Cardiac muscle cell (in vitro differentiated cells and primary cell): ENCODE results near the gene ARHGEF17. TPM values are rescaled to one million over a fixed set of nuclear protein-coding genes. Genes with fewer than 3 reads are reported as not detected.
A peak's percentile ranks its signal among the peaks of the same experiment; 100 is the strongest.

Experiments
- DNase-seq, 2 donors: peaks; one replicate each; pipeline versions ENCODE4 v3.0.0 to v3.0.0-alpha.2; 2010 to 2017; ENCODE audit warnings: low read depth in 1 of 2, low spot score in 1 of 2
- H3K27ac ChIP-seq: fragments of 200-600 bp; sonication (generic); 2 replicates; pipeline ENCODE4 v1.5.1; 2016
- H3K27me3 ChIP-seq: fragments of 200-600 bp; sonication (generic); 2 replicates; pipeline ENCODE4 v1.6.0; 2016; ENCODE audit warnings: control low read depth
- H3K36me3 ChIP-seq: fragments of 200-600 bp; sonication (generic); 2 replicates; pipeline ENCODE4 v1.5.1; 2016; ENCODE audit warnings: control low read depth
- H3K4me1 ChIP-seq: fragments of 200-600 bp; sonication (generic); 2 replicates; pipeline ENCODE4 v1.8.1; 2017; ENCODE audit warnings: low read depth, mild to moderate bottlenecking, mixed run types
- H3K4me3 ChIP-seq: fragments of 200-600 bp; sonication (generic); 2 replicates; pipeline ENCODE4 v1.5.1; 2016; ENCODE audit warnings: mild to moderate bottlenecking
- H3K9me3 ChIP-seq: fragments of 200-600 bp; sonication (generic); 2 replicates; pipeline ENCODE4 v1.5.1; 2017; ENCODE audit warnings: low read depth, mild to moderate bottlenecking, control low read depth
- polyA plus RNA-seq: library from polyadenylated mRNA; unstranded; fragments of >200 nt; fragmentation: Nextera tagmentation; extraction: Ambion mirVana; gene quantifications from 2 replicates; pipeline ENCODE4 v1.2.1, GENCODE V29; 2016
- total RNA-seq: library from RNA; depleted of rRNA; stranded (reverse); fragments of >200 nt; gene quantifications from 2 replicates; pipeline ENCODE4 v1.2.3, GENCODE V29; 2016
- TF ChIP-seq, protein P1 (sequence below): IDR thresholded peaks from 2 replicates; pipeline ENCODE4 v1.5.1; 2012; ENCODE audit warnings: low read depth, mild to moderate bottlenecking, low read length

The ARHGEF17 gene
- total and polyA plus RNA-seq, 2 experiments from 2014 or later: 26.5 to 60.3 TPM

DNA sequence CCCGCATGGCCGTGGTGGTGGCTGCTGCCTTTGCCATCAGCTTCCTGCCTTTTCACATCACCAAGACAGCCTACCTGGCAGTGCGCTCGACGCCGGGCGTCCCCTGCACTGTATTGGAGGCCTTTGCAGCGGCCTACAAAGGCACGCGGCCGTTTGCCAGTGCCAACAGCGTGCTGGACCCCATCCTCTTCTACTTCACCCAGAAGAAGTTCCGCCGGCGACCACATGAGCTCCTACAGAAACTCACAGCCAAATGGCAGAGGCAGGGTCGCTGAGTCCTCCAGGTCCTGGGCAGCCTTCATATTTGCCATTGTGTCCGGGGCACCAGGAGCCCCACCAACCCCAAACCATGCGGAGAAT, 10.9 kb upstream of the ARHGEF17 start:
- peaks cover 4% of the 10 kb centered on the region for H3K27me3 ChIP-seq
- H3K4me1 ChIP-seq: no peaks in the 10 kb centered on the region
- no peak for DNase-seq
- no peak overlapping the region for H3K27ac ChIP-seq
- H3K4me3 ChIP-seq: no peak overlapping the region
- no peaks in the 10 kb centered on the region for H3K36me3 ChIP-seq
- TF ChIP-seq, protein P1, sequence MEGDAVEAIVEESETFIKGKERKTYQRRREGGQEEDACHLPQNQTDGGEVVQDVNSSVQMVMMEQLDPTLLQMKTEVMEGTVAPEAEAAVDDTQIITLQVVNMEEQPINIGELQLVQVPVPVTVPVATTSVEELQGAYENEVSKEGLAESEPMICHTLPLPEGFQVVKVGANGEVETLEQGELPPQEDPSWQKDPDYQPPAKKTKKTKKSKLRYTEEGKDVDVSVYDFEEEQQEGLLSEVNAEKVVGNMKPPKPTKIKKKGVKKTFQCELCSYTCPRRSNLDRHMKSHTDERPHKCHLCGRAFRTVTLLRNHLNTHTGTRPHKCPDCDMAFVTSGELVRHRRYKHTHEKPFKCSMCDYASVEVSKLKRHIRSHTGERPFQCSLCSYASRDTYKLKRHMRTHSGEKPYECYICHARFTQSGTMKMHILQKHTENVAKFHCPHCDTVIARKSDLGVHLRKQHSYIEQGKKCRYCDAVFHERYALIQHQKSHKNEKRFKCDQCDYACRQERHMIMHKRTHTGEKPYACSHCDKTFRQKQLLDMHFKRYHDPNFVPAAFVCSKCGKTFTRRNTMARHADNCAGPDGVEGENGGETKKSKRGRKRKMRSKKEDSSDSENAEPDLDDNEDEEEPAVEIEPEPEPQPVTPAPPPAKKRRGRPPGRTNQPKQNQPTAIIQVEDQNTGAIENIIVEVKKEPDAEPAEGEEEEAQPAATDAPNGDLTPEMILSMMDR: no peak
- no peaks in the 10 kb centered on the region for H3K9me3 ChIP-seq

DNA sequence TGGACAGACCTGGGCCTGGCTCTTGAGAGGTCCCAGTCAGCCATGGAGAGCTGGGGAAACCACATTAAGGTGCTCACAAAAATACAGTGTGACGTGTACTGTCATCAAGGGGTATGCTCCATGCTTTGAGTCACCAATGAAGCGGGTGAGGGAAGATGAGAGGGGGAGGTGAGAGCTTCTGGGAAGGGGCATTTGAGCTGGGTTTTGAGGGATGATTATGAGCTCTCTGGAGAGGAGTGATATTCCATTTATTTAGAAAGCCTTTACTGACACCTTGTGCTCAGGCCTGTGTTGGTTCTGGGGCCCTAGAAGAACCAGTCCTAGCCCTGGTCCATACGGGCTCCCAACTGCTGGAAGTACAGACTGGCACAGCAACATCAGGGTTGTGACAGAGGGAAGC, 10.4 kb upstream of the ARHGEF17 start:
- TF ChIP-seq, protein P1: no peak
- Histone ChIP-seq H3K36me3 (no peaks in the 10 kb centered on the region), H3K27me3 (peaks cover 4% of the 10 kb centered on the region), H3K9me3 (no peaks in the 10 kb centered on the region), H3K4me3 (no peak overlapping the region), H3K27ac (no peak overlapping the region), H3K4me1 (no peaks in the 10 kb centered on the region)
- DNase-seq: no peak

DNA sequence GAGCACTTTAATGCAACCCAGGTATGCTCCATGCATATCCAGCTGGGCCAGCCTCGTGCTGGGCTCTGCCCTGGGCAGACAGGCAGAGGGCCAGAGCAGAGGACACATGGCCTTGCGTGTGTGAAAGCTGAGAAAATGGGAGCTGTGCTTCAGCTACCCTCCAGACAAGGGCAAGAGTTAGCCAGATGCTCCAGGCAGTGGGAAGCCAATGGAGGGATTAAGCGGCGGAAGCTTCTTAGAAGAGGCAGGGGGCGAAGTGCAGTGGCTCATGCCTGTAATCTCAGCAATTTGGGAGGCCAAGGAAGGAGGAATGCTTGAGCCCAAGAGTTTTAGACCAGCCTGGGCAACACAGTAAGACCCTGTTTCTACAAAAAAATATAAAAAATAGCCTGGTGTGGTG, 9.8 kb upstream of the ARHGEF17 start:
- Histone ChIP-seq H3K4me3 (no peak overlapping the region), H3K27me3 (peaks cover 4% of the 10 kb centered on the region), H3K9me3 (no peaks in the 10 kb centered on the region), H3K27ac (no peak overlapping the region), H3K36me3 (no peaks in the 10 kb centered on the region), H3K4me1 (no peaks in the 10 kb centered on the region)
- DNase-seq: no peak
- TF ChIP-seq, protein P1: no peak

DNA sequence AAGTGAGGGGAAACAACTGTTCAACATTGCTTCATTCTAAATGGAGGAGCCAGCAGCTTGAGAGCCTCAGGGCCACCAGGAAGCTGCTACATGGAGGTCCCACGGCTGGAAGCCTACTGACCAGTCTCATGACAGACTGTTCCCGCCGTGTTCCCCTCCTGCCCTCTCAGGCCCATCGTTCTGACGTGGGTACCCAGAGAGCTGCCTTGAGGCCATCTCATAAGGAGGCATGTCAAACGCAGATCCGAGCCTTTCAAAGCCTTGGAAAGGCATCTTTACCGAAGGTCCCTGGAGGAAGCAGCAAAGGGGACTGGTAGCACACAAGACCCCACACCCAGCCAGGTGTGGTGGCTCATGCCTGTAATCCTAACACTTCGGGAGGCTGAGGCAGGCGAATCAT, 8.3 kb upstream of the ARHGEF17 start:
- TF ChIP-seq, protein P1: no peak
- no peak overlapping the region for H3K4me3 ChIP-seq
- no peaks in the 10 kb centered on the region for H3K4me1 ChIP-seq
- no peaks in the 10 kb centered on the region for H3K9me3 ChIP-seq
- DNase-seq: no peak
- H3K27ac ChIP-seq: no peak overlapping the region
- no peaks in the 10 kb centered on the region for H3K27me3 ChIP-seq
- H3K36me3 ChIP-seq: no peaks in the 10 kb centered on the region

DNA sequence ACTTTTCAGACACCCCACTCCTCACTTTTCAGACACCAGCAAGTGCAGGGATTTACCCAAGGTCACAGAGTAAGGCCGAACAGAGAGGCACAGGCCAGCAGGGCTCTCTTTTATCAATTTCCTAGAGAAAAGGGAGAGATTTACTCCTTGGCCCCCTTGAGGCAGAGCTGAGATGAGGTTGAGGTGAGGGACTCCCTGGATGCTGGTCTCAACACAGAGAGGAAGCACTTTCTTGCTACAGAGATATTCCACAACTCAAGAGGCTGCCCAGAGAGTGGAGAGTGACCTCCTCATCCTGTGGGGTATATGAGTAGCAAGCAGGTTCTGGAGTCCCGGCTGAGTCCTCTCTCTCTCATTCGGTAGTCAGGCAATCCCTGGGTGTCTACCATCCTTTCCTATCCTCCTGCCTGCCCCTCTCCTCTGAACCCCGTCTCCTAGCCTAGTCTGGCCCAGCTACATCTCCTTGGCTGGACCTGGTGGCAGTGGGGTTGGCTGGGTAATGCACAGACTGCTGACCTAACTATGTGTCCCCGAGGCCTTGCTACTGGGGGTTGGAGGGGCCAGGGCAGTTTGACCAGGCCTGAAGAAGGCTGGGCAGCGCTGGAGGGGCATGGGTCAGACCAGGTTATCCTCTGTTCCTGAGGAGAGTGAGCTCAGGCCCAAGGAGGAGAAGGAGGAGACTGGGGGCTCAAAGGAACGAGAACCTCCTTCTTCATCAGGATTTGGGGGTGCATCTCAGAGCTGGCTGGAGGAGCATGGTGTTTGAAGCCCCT, 1.8 kb upstream of the ARHGEF17 start:
- Histone ChIP-seq H3K27ac (peak overlapping the region; percentile 69), H3K9me3 (no peaks in the 10 kb centered on the region), H3K4me3 (no peak overlapping the region), H3K27me3 (no peaks in the 10 kb centered on the region), H3K36me3 (peaks cover 5% of the 10 kb centered on the region), H3K4me1 (peaks cover 6% of the 10 kb centered on the region)
- no peak for DNase-seq
- TF ChIP-seq, protein P1: peak; percentile 4
